Measurements from ENCODE around the gene SIRPB2. TPM values are rescaled to one million over a fixed set of nuclear protein-coding genes. Genes with fewer than 3 reads are reported as not detected.

The SIRPB2 gene
- total and polyA plus RNA-seq, 2 donors from 2014 or later = 0.86 to 8.2 TPM

GRCh38 chr20:1448081-1448620 is 43.1 kb downstream of the SIRPB2 start:
- Histone ChIP-seq H3K27ac (ENCODE audit: low read depth in 2 of 2, low read length in 2 of 2) (no peak overlapping the region), H3K27me3 (ENCODE audit: control insufficient read depth, insufficient read depth, low read length) (no peaks in the 10 kb centered on the region), H3K36me3 (ENCODE audit: control insufficient read depth in 2 of 3, insufficient read depth in 3 of 3, low read length in 3 of 3) (peaks cover 30 to 93% (median 85%) of the 10 kb centered on the region in 3 donors), H3K9ac (ENCODE audit: low read length in 3 of 3) (no peak overlapping the region), H3K9me3 (ENCODE audit: control insufficient read depth in 2 of 3, insufficient read depth in 1 of 3, low read length in 3 of 3) (peaks cover 3 to 14% (median 5%) of the 10 kb centered on the region in 3 donors), H3K4me3 (ENCODE audit: low read length in 3 of 3) (no peak overlapping the region), H3K4me1 (ENCODE audit: control insufficient read depth in 2 of 3, insufficient read depth in 2 of 3, low read depth in 1 of 3, low read length in 3 of 3) (no peaks in the 10 kb centered on the region)
- DNase-seq (no peak), FAIRE-seq (no peak)
- intact Hi-C loops (cut with DNase I) = no loop called here
- no peak for TF ChIP-seq CTCF (IDR thresholded peaks at IDR 0.05; ENCODE audit: borderline replicate concordance, extremely low read depth, insufficient read depth)

DNA sequence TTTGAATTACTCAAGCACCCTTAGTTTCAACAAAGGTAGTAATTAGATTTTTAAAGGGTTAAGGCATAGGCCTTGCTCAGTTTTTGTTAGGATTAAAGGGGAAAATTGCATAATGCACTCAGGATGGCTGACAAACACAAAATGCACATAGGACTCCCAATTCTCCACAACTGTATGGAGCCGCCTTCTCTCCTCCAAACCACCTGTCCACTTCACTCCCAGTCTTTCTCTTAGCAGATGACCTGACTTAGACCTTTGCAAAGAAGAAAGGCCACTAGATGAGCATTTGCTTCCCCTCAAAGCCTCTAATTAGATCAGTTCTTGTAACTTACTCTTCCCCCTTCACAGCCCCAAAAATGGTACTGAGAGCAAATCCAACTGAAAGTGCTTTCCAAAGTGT is 44.7 kb downstream of the SIRPB2 start:
- no peak for FAIRE-seq
- intact Hi-C loops (cut with DNase I) = no loop called here
- peaks cover 16 to 93% (median 84%) of the 10 kb centered on the region in 3 donors for H3K36me3 ChIP-seq (ENCODE audit: control insufficient read depth in 2 of 3, insufficient read depth in 3 of 3, low read length in 3 of 3)

GRCh38 chr20:1443085-1443484 is 48.1 kb downstream of the SIRPB2 start:
- Histone ChIP-seq H3K27me3 (ENCODE audit: control insufficient read depth, insufficient read depth, low read length) (no peaks in the 10 kb centered on the region), H3K36me3 (ENCODE audit: control insufficient read depth in 2 of 3, insufficient read depth in 3 of 3, low read length in 3 of 3) (peaks cover 2 to 59% (median 58%) of the 10 kb centered on the region in 3 donors), H3K27ac (ENCODE audit: low read depth in 2 of 2, low read length in 2 of 2) (no peak overlapping the region), H3K4me1 (ENCODE audit: control insufficient read depth in 2 of 3, insufficient read depth in 2 of 3, low read depth in 1 of 3, low read length in 3 of 3) (no peaks in the 10 kb centered on the region), H3K9me3 (ENCODE audit: control insufficient read depth in 2 of 3, insufficient read depth in 1 of 3, low read length in 3 of 3) (no peaks in the 10 kb centered on the region), H3K9ac (ENCODE audit: low read length in 3 of 3) (no peak overlapping the region), H3K4me3 (ENCODE audit: low read length in 3 of 3) (no peak overlapping the region)
- no peak for FAIRE-seq
- no peak for DNase-seq
- TF ChIP-seq CTCF (IDR thresholded peaks at IDR 0.05; ENCODE audit: borderline replicate concordance, extremely low read depth, insufficient read depth) = no peak
- intact Hi-C loops (cut with DNase I) = no loop called here

More for the DNA sequence above, 44.7 kb downstream of the SIRPB2 start:
- H3K9me3 ChIP-seq (ENCODE audit: control insufficient read depth in 2 of 3, insufficient read depth in 1 of 3, low read length in 3 of 3) = peaks cover 0 to 9% (median 0%) of the 10 kb centered on the region in 3 donors
- H3K4me3 ChIP-seq (ENCODE audit: low read length in 3 of 3) = no peak overlapping the region
- no peak for DNase-seq
- no peak overlapping the region for H3K9ac ChIP-seq (ENCODE audit: low read length in 3 of 3)
- H3K27me3 ChIP-seq (ENCODE audit: control insufficient read depth, insufficient read depth, low read length) = no peaks in the 10 kb centered on the region
- no peak for TF ChIP-seq CTCF (IDR thresholded peaks at IDR 0.05; ENCODE audit: borderline replicate concordance, extremely low read depth, insufficient read depth)
- no peak overlapping the region for H3K27ac ChIP-seq (ENCODE audit: low read depth in 2 of 2, low read length in 2 of 2)
- H3K4me1 ChIP-seq (ENCODE audit: control insufficient read depth in 2 of 3, insufficient read depth in 2 of 3, low read depth in 1 of 3, low read length in 3 of 3) = no peaks in the 10 kb centered on the region

GRCh38 chr20:1442304-1442703 is 48.9 kb downstream of the SIRPB2 start:
- no peak overlapping the region for H3K4me3 ChIP-seq (ENCODE audit: low read length in 3 of 3)
- no peak overlapping the region for H3K9ac ChIP-seq (ENCODE audit: low read length in 3 of 3)
- FAIRE-seq = no peak
- no peaks in the 10 kb centered on the region for H3K9me3 ChIP-seq (ENCODE audit: control insufficient read depth in 2 of 3, insufficient read depth in 1 of 3, low read length in 3 of 3)
- intact Hi-C loops (cut with DNase I) = no loop called here
- DNase-seq = no peak
- no peaks in the 10 kb centered on the region for H3K4me1 ChIP-seq (ENCODE audit: control insufficient read depth in 2 of 3, insufficient read depth in 2 of 3, low read depth in 1 of 3, low read length in 3 of 3)
- H3K36me3 ChIP-seq (ENCODE audit: control insufficient read depth in 2 of 3, insufficient read depth in 3 of 3, low read length in 3 of 3) = peaks cover 2 to 53% (median 53%) of the 10 kb centered on the region in 3 donors
- H3K27me3 ChIP-seq (ENCODE audit: control insufficient read depth, insufficient read depth, low read length) = no peaks in the 10 kb centered on the region
- TF ChIP-seq CTCF (IDR thresholded peaks at IDR 0.05; ENCODE audit: borderline replicate concordance, extremely low read depth, insufficient read depth) = no peak
- no peak overlapping the region for H3K27ac ChIP-seq (ENCODE audit: low read depth in 2 of 2, low read length in 2 of 2)

Measured in kidney (tissue), 14 donors.